Panc1 (cell line): ENCODE data around the gene SEMA7A. TPM values are rescaled to one million over a fixed set of nuclear protein-coding genes. Genes with fewer than 3 reads are reported as not detected.

Experiments
- ATAC-seq: fragments of 200-7000 bp; cut with Tn5 transposase; 2 replicates; pipeline ENCODE4 v1.9.1; 2020; ENCODE audit warnings: mild to moderate bottlenecking, moderate library complexity
- BruUV-seq: library from RNA; stranded (reverse); fragments of 400-500 nt; replicated peaks from 2 replicates; lab custom pipeline; 2021; lab: Mats Ljungman, UMichigan
- CTCF ChIA-PET: fragments of 300-600 bp; sonication (Branson Sonifier 250); formaldehyde crosslinking; loops from one replicate; lab custom pipeline; 2022; ENCODE audit warnings: antibody characterized with exemption; lab: Charles Lee
- POLR2A ChIA-PET: fragments of 300-600 bp; sonication (Branson Sonifier 250); formaldehyde crosslinking; loops from one replicate; lab custom pipeline; 2022; ENCODE audit warnings: antibody characterized with exemption; lab: Charles Lee
- DNase-seq: peaks from one replicate; pipeline ENCODE4 v3.0.0-alpha.2; 2010; ENCODE audit warnings: low read depth, low spot score
- H3K27ac ChIP-seq: 2 replicates; pipeline ENCODE4 v1.5.1; 2011; ENCODE audit warnings: mild to moderate bottlenecking, low read length, inconsistent platforms
- H3K27me3 ChIP-seq: fragments of 200-500 bp; sonication (Bioruptor generic); 2 replicates; pipeline ENCODE4 v1.6.0; 2014; ENCODE audit warnings: low read length, inconsistent platforms; ENCODE audit not compliant: control insufficient read depth, insufficient read depth
- H3K36me3 ChIP-seq: fragments of 200-500 bp; sonication (Bioruptor generic); 2 replicates; pipeline ENCODE4 v1.5.1; 2014; ENCODE audit warnings: inconsistent platforms, mild to moderate bottlenecking, low read length, moderate library complexity; ENCODE audit not compliant: control insufficient read depth, insufficient read depth
- H3K4me1 ChIP-seq: 2 replicates; pipeline ENCODE4 v1.5.1; 2011; ENCODE audit warnings: inconsistent platforms, mild to moderate bottlenecking, low read length, moderate library complexity; ENCODE audit not compliant: control insufficient read depth, insufficient read depth
- H3K4me3 ChIP-seq, 2 experiments: 2 replicates each; pipeline ENCODE4 v1.5.1; 2011 to 2012; ENCODE audit warnings: low read depth in 2 of 2, low read length in 2 of 2, mild to moderate bottlenecking in 2 of 2, inconsistent platforms in 1 of 2, moderate library complexity in 1 of 2
- H3K9me3 ChIP-seq: fragments of 200-500 bp; sonication (Bioruptor generic); 2 replicates; pipeline ENCODE4 v1.5.1; 2014; ENCODE audit warnings: low read depth, mild to moderate bottlenecking, inconsistent platforms, low read length, moderate library complexity; ENCODE audit not compliant: control insufficient read depth, insufficient read depth
- CTCF ChIP-seq: fragments of 450-650 bp; IDR thresholded peaks from 2 replicates; pipeline ENCODE4 v1.5.1; 2017; ENCODE audit warnings: mild to moderate bottlenecking
- POLR2AphosphoS5 ChIP-seq: IDR thresholded peaks from 2 replicates; pipeline ENCODE4 v1.6.1; 2012; ENCODE audit warnings: mild to moderate bottlenecking, low read depth, low read length, moderate library complexity
- REST ChIP-seq, 2 experiments: IDR thresholded peaks; 2 replicates each; pipeline ENCODE4 v1.6.1; 2011 to 2012; ENCODE audit warnings: low read depth in 2 of 2, control low read depth in 1 of 2, low read length in 1 of 2, mild to moderate bottlenecking in 1 of 2, moderate library complexity in 1 of 2; ENCODE audit not compliant: insufficient read depth in 1 of 2
- SIN3A ChIP-seq: IDR thresholded peaks from 2 replicates; pipeline ENCODE4 v1.6.1; 2012; ENCODE audit warnings: low read depth, mild to moderate bottlenecking, low read length, moderate library complexity, borderline replicate concordance; ENCODE audit not compliant: insufficient read depth
- TCF7L2 ChIP-seq: IDR thresholded peaks from 2 replicates; pipeline ENCODE4 v1.6.1; 2011; ENCODE audit warnings: mild to moderate bottlenecking, low read depth, low read length, inconsistent platforms
- in situ Hi-C: cut with HindIII; loops from 2 replicates; pipeline ENCODE4 v1.10.0; 2016; ENCODE audit warnings: low sequenced_read_pairs, low pct_unique_long_range_greater_than_20kb
- intact Hi-C: fragments of 100-400 bp; cut with micrococcal nuclease; formaldehyde crosslinking; loops from one replicate; pipeline ENCODE4 v1.10.0; 2022; ENCODE audit not compliant: unreplicated experiment
- total RNA-seq: library from RNA; stranded (reverse); gene quantifications from one replicate; pipeline ENCODE4 v1.2.1, GENCODE V29; 2021; ENCODE audit not compliant: unreplicated experiment

SEMA7A gene
- total RNA-seq, 1 experiment from 2014 or later, result 11.2 TPM

GRCh38 chr15:74402337-74402841 is 31.4 kb downstream of the SEMA7A start:
- in situ Hi-C loops (no loop called here), intact Hi-C loops (no loop called here)
- Histone ChIP-seq H3K9me3 (no peaks in the 10 kb centered on the region), H3K27ac (no peak overlapping the region), H3K4me3 (no peak overlapping the region), H3K4me1 (peaks cover 8% of the 10 kb centered on the region), H3K36me3 (no peaks in the 10 kb centered on the region), H3K27me3 (no peaks in the 10 kb centered on the region)
- ChIA-PET POLR2A (interaction anchor here (0.5 kb wide), 1 partner anchor 39 kb away, joined by 3 read pairs; no protein-coding TSS in a partner anchor), CTCF (no interaction called here)
- DNase-seq (no peak), ATAC-seq (no peak)
- BruUV-seq, result no TSS peak
- TF ChIP-seq SIN3A (no peak), POLR2AphosphoS5 (no peak), TCF7L2 (no peak), CTCF (no peak), REST (IDR thresholded peaks at IDR 0.05; ENCODE audit: insufficient read depth in 1 of 2, low read depth in 2 of 2, low read length in 1 of 2) (no peak)

- H3K4me3 ChIP-seq, result no peak overlapping the region
- in situ Hi-C loops, result no loop called here
- intact Hi-C loops, result no loop called here
- no peaks in the 10 kb centered on the region for H3K27me3 ChIP-seq
- H3K36me3 ChIP-seq, result no peaks in the 10 kb centered on the region
- no peak for DNase-seq
- no peaks in the 10 kb centered on the region; the same call in 1 of the 2 replicates for H3K4me1 ChIP-seq
- CTCF ChIA-PET, result no interaction called here
- POLR2A ChIA-PET, result no interaction called here
- TF ChIP-seq CTCF, result no peak
- no peak overlapping the region for H3K27ac ChIP-seq
- ATAC-seq, result no peak
- BruUV-seq, result no TSS peak
- H3K9me3 ChIP-seq, result no peaks in the 10 kb centered on the region
Observed at GRCh38 chr15:74400915-74401757, 32.6 kb downstream of the SEMA7A start.
